SKM-1 (cell line): Measurements from ENCODE around the gene VPREB3.

Source experiments
- DNase-seq: peaks from one replicate; lab custom pipeline; 2025; ENCODE audit not compliant: unreplicated experiment; lab: John Stamatoyannopoulos, UW

The VPREB3 gene

GRCh38 chr22:23767673-23768548 is 13.7 kb upstream of the VPREB3 start, which contains the start of gene CHCHD10:
Gene CHCHD10, minus strand, starts transcription at chr22:23767972. Its CDS starts 98 bp downstream, at chr22:23767874.
- DNase-seq, result peak; percentile 66

- DNase-seq, result no peak
Measured at GRCh38 chr22:23767303-23767672, 13.1 kb upstream of the VPREB3 start.

GRCh38 chr22:23764899-23765881 is 11.0 kb upstream of the VPREB3 start:
- no peak for DNase-seq

GRCh38 chr22:23763954-23764353 is 9.7 kb upstream of the VPREB3 start:
- DNase-seq, result no peak

GRCh38 chr22:23763579-23763945 is 9.3 kb upstream of the VPREB3 start:
- DNase-seq, result no peak

- no peak for DNase-seq
Measured at GRCh38 chr22:23762842-23763578, 8.8 kb upstream of the VPREB3 start, which contains the start of gene C22orf15. Gene C22orf15, plus strand, starts transcription at chr22:23762990. Its CDS starts 317 bp downstream, at chr22:23763307.

- no peak for DNase-seq
Measured at GRCh38 chr22:23760056-23760455, 5.8 kb upstream of the VPREB3 start.

GRCh38 chr22:23759566-23759965 is 5.3 kb upstream of the VPREB3 start:
- DNase-seq, result no peak

- no peak for DNase-seq
Measured at GRCh38 chr22:23756891-23757290, 2.7 kb upstream of the VPREB3 start.

GRCh38 chr22:23755711-23756110 is 1.5 kb upstream of the VPREB3 start:
- DNase-seq, result no peak

GRCh38 chr22:23754980-23755636 is 883 bp upstream of the VPREB3 start:
- DNase-seq, result no peak

GRCh38 chr22:23753385-23753784 is 840 bp downstream of the VPREB3 start:
- no peak for DNase-seq

GRCh38 chr22:23752750-23753149 is 1.5 kb downstream of the VPREB3 start:
- no peak for DNase-seq

- no peak for DNase-seq
Measured at GRCh38 chr22:23752090-23752691, 2.0 kb downstream of the VPREB3 start.

- DNase-seq, result no peak
Measured at GRCh38 chr22:23751441-23751996, 2.7 kb downstream of the VPREB3 start.

GRCh38 chr22:23750714-23751440 is 3.3 kb downstream of the VPREB3 start, which contains the start of gene ZNF70:
Gene ZNF70, minus strand, starts transcription at chr22:23751112. Its CDS starts 5,972 bp downstream, at chr22:23745140.
- DNase-seq, result peak; percentile 46

GRCh38 chr22:23750367-23750713 is 3.9 kb downstream of the VPREB3 start:
- no peak for DNase-seq

- DNase-seq, result no peak
Measured at GRCh38 chr22:23749841-23750301, 4.4 kb downstream of the VPREB3 start.

GRCh38 chr22:23745791-23746190 is 8.4 kb downstream of the VPREB3 start:
- no peak for DNase-seq
